Measurements from ENCODE around the gene NFKB2.
A peak's percentile ranks its signal among the peaks of the same experiment; 100 is the strongest.

NFKB2 gene

GRCh38 chr10:102395400-102396316, at the start of gene NFKB2:
NFKB2 (plus strand) TSS chr10:102395705; CDS start chr10:102395960, 255 bp downstream.
- peak; percentile 84 for DNase-seq (ENCODE audit: low spot score)

GRCh38 chr10:102347236-102347828, 48.2 kb upstream of the NFKB2 start:
- peak; percentile 66 for DNase-seq (ENCODE audit: low spot score)

- peak; percentile 71 for DNase-seq (ENCODE audit: low spot score)
Measured at GRCh38 chr10:102352066-102352715, 43.3 kb upstream of the NFKB2 start.

DNA sequence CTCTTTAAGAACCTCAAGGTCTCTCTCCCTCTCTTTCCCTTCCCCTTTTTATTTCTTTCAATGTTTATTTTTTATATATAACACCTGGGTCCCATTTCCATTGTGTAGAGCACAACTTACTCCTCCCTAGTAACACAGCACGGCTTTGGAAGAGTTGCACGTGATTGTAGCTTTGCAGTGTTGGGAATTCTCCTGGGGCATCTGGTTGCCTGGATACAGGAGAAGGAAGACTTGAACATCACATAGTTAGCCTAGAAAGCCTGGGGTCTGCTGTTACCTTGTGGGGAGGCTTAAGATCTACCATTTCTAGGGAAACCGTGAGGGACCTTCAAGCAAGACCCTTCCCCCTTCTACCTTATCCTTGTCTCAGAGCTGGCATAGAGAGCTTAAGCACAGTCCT, 41.1 kb upstream of the NFKB2 start:
- no peak for DNase-seq (ENCODE audit: low spot score)

DNA sequence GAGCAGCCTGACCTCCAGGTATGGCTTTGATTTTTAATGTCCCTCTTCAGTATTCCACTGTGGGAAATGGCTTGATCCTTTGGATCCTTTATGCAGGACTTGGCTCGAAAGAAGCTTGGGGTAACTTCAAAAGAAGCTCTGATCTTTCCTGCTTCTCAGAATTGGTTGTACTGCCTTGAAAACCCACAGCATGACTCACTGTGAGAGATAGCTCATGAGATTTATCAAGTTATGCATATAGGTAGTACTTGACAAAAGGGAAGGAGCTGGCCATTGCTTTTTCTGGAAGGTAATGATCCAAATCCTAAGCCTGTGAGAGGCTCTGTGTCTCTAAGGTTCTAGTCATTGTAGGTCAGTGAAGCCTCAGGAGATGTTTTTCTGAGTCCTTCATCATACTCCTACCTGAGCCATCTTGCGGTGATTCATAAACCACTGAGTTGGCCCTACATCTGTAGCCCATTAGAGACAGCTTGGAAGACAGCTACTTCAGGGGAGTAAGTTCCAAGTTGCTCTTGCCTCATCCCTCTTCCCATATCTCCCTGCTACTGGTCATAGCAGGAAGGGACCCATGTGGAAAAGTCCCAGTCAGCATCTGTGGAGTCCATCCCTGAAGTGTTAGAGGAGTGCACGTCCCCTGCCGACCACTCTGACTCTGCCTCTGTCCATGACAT, 36.7 kb upstream of the NFKB2 start:
- DNase-seq (ENCODE audit: low spot score) = no peak

DNA sequence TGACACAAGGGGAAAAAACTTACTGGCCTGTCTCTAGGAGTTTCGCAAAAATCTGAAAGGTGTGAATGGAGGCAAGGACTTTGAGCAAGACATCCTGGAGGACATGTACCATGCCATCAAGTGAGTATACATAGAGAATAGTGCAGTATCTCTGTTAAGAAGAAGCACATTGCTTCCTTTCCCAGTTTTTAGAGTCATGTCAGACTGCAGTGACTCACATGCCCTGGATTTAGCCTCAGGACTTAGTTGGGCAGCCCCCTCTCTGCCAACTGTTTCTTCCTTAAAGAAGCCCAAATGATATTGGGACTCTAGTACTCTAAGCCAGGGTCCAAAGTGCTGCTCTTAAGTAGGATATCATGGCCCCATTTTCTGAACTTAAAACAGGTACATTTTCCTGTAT, 28.1 kb upstream of the NFKB2 start:
- DNase-seq (ENCODE audit: low spot score) = no peak

DNA sequence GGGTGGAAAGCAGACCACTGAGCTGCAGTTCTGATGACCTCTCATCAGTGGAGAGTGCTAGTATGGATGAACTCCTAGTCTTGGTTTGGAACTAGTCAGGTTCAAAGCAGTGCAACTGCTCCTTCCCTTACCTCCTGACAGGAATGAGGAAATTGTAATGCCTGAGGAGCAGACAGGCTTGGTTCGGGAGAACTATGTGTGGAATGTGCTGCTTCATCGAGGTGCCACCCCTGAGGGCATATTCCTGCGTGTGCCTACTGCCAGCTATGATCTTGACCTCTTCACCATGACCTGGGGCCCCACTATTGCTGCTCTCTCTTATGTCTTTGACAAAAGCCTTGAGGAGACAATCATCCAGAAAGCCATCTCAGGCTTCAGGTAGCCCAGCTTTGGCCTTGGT, 27.4 kb upstream of the NFKB2 start:
- DNase-seq (ENCODE audit: low spot score) = no peak

- DNase-seq (ENCODE audit: low spot score) = no peak
Measured at GRCh38 chr10:102371295-102371694, 24.2 kb upstream of the NFKB2 start.

GRCh38 chr10:102375250-102375649, 20.3 kb upstream of the NFKB2 start:
- no peak for DNase-seq (ENCODE audit: low spot score)

DNA sequence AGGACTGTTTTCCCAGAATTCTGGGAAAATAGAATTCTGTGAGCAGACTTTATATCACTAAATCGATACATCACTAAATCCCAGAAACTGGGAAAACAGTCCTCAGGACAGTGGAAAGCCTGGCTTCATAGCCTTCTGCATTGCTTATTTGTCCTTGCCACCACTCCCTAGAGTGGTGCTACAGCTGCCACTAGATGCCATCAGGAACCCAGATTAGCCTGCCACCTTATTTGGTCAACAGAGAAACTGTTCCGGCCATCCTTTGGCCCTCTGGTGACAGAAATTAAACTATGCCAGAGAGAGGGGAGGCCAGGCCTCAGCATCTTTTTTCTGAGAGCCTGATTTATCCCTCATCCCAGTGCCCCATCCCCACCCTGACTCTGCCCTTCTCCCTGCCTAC, 19.6 kb upstream of the NFKB2 start:
- DNase-seq (ENCODE audit: low spot score) = no peak

- DNase-seq (ENCODE audit: low spot score) = no peak
Measured at GRCh38 chr10:102376901-102377300, 18.6 kb upstream of the NFKB2 start.

- DNase-seq (ENCODE audit: low spot score) = no peak
Measured at GRCh38 chr10:102379383-102379782, 16.1 kb upstream of the NFKB2 start.

- DNase-seq (ENCODE audit: low spot score) = no peak
Measured at GRCh38 chr10:102381983-102382382, 13.5 kb upstream of the NFKB2 start.

GRCh38 chr10:102382871-102383270, 12.6 kb upstream of the NFKB2 start:
- DNase-seq (ENCODE audit: low spot score) = no peak

GRCh38 chr10:102384053-102384452, 11.5 kb upstream of the NFKB2 start:
- DNase-seq (ENCODE audit: low spot score) = no peak

GRCh38 chr10:102384606-102385429, 10.7 kb upstream of the NFKB2 start:
- no peak for DNase-seq (ENCODE audit: low spot score)

GRCh38 chr10:102389894-102390293, 5.6 kb upstream of the NFKB2 start:
- DNase-seq (ENCODE audit: low spot score) = no peak

DNA sequence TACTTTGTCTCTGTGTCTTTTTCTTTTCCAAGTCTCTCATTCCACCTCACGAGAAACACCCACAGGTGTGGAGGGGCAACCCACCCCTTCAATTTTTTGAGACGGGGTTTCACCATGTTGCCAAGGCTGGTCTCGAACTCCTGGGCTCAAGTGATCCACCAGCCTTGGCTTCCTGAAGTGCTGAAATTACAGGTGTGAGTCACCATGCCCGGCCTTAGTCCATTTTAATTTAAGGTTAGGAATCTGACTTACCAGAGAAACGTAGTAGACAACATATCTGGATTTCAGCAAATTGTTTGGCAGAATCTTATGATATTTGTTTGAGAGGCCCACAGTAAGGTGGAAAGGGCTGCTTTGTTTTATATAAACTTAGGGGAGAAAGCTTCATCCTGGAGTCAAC, 3.2 kb upstream of the NFKB2 start:
- no peak for DNase-seq (ENCODE audit: low spot score)

- DNase-seq (ENCODE audit: low spot score) = no peak
Measured at GRCh38 chr10:102393411-102394078, 2.0 kb upstream of the NFKB2 start.

GRCh38 chr10:102394079-102394800, 1.3 kb upstream of the NFKB2 start:
- peak; percentile 84 for DNase-seq (ENCODE audit: low spot score)
